DLD1 (cell line): ENCODE measurements around the gene PREB.

Experiments used
- in situ Hi-C: cut with HindIII; loops from 2 replicates; pipeline ENCODE4 v1.10.0; 2017; ENCODE audit warnings: low sequenced_read_pairs

Gene PREB

DNA sequence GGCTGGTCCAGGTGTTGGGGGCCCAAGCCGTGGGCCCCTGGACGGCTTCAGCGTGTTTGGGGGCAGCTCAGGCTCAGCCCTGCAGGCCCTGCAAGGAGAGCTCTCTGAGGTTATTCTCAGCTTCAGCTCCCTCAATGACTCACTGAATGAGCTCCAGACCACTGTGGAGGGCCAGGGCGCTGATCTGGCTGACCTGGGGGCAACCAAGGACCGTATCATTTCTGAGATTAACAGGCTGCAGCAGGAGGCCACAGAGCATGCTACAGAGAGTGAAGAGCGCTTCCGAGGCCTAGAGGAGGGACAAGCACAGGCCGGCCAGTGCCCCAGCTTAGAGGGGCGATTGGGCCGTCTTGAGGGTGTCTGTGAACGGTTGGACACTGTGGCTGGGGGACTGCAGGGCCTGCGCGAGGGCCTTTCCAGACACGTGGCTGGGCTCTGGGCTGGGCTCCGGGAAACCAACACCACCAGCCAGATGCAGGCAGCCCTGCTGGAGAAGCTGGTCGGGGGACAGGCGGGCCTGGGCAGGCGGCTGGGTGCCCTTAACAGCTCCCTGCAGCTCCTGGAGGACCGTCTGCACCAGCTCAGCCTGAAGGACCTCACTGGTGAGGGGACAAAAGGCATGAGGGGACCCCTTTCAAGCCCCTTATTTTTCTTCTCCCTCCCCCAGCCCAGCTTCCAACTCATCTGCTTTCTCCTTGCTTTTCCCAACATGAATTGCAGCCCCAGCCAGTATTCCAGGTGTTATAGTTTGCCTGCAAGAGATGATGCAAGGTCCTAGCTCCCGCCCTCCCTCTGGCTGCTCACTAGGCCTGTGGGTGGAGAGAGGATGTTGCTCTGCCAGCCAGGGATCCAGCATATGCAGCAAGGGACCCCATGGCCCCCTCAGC, 50.8 kb downstream of the PREB start:
- in situ Hi-C loops = no loop called here

DNA sequence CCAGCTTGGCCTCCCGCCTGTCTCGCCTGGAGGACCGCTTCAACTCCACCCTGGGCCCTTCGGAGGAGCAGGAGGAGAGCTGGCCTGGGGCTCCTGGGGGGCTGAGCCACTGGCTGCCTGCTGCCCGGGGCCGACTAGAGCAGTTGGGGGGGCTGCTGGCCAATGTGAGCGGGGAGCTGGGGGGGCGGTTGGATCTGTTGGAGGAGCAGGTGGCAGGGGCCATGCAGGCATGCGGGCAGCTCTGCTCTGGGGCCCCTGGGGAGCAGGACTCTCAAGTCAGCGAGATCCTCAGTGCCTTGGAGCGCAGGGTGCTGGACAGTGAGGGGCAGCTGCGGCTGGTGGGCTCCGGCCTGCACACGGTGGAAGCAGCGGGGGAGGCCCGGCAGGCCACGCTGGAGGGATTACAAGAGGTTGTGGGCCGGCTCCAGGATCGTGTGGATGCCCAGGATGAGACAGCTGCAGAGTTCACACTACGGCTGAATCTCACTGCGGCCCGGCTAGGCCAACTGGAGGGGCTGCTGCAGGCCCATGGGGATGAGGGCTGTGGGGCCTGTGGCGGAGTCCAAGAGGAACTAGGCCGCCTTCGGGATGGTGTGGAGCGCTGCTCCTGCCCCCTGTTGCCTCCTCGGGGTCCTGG, 51.5 kb downstream of the PREB start:
- in situ Hi-C loops = no loop called here

DNA sequence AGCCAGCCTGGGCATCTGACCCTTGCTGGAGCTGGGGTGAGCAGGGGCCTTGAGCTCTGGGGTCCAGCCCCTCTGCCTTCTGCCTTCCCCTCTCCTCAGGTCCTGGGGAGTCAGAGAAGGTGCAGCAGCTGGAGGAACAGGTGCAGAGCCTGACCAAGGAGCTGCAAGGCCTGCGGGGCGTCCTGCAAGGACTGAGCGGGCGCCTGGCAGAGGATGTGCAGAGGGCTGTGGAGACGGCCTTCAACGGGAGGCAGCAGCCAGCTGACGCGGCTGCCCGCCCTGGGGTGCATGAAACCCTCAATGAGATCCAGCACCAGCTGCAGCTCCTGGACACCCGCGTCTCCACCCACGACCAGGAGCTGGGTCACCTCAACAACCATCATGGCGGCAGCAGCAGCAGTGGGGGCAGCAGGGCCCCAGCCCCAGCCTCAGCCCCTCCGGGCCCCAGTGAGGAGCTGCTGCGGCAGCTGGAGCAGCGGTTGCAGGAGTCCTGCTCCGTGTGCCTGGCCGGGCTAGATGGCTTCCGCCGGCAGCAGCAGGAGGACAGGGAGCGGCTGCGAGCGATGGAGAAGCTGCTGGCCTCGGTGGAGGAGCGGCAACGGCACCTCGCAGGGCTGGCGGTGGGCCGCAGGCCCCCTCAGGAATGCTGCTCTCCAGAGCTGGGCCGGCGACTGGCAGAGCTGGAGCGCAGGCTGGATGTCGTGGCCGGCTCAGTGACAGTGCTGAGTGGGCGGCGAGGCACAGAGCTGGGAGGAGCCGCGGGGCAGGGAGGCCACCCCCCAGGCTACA, 52.3 kb downstream of the PREB start:
- in situ Hi-C loops = no loop called here
